GM12801 (cell line): ENCODE results near the gene ACAD9.

ENCODE experiments used
- TF ChIP-seq, protein P1 (sequence below): IDR thresholded peaks from one replicate; pipeline ENCODE4 v1.5.1; 2011; ENCODE audit warnings: control low read depth; ENCODE audit not compliant: insufficient read length; ENCODE audit errors: extremely low read depth

Gene ACAD9

DNA sequence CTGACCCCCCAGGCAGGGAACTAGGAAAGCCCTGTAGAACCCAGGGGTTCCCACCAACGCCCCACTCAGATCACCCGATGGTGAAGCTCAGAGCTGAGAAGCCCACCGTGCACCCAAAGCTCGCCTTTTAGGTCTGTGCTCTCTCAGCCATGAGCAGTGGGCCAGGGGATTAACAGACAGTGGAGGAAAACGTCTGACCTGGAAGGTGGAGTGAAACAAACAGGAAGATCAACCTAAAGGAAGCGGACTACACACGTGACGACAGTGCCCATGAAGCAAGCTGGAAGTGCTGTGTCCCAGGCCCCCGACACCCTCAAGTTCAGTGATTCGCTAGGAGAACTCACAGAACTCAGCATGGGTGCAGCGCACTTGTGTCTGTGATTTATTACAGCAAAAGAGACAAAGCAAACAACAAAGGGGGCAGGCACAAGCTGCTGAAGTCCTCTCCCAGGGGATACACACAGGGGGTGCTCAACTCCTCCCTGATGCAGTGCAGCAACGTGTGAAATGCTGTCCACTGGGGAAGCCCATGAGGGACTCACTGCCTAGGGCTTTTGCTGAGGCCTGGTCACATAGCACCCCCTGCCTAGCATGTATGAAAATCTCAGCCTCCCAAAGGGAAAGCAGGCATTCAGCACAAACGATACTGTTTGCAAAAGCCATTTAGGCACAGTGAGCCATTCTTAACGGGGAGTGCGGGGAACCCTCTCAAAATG lies 71.0 kb downstream of the ACAD9 start:
- TF ChIP-seq, protein P1, sequence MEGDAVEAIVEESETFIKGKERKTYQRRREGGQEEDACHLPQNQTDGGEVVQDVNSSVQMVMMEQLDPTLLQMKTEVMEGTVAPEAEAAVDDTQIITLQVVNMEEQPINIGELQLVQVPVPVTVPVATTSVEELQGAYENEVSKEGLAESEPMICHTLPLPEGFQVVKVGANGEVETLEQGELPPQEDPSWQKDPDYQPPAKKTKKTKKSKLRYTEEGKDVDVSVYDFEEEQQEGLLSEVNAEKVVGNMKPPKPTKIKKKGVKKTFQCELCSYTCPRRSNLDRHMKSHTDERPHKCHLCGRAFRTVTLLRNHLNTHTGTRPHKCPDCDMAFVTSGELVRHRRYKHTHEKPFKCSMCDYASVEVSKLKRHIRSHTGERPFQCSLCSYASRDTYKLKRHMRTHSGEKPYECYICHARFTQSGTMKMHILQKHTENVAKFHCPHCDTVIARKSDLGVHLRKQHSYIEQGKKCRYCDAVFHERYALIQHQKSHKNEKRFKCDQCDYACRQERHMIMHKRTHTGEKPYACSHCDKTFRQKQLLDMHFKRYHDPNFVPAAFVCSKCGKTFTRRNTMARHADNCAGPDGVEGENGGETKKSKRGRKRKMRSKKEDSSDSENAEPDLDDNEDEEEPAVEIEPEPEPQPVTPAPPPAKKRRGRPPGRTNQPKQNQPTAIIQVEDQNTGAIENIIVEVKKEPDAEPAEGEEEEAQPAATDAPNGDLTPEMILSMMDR, result no peak

DNA sequence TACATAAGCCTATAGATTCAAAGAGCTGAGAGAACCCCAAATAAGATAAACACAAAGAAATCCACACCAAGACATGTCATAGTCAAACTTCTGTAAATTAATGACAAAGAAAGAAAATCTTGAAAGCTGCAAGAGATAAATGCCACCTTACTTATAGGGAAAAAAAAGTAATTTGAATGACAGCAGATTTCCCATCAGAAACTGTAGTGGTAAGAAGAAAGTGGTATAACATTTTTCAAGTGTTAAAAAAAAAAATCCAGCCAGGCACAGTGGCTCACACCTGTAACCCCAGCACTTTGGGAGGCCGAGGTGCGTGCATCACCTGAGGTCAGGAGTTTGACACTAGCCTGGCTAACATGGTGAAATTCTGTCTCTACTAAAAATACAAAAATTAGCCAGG lies 77.0 kb downstream of the ACAD9 start:
- TF ChIP-seq, protein P1, result no peak
